OCI-LY3 (cell line): ENCODE measurements around the gene ITPR1.
A peak's percentile ranks its signal among the peaks of the same experiment; 100 is the strongest.

Experiments used
- H2AFZ ChIP-seq: fragments of 200-600, 300-600 bp; shearing (Covaris generic); 2 replicates; pipeline ENCODE4 v1.6.0; 2014; ENCODE audit warnings: antibody characterized with exemption, low read depth, low read length
- H3K27ac ChIP-seq: fragments of 200-600, 300-600 bp; sonication (generic); 2 replicates; pipeline ENCODE4 v1.5.1; 2014; ENCODE audit warnings: mild to moderate bottlenecking, low read length, moderate library complexity, mixed read lengths
- H3K27me3 ChIP-seq: fragments of 200-600, 300-600 bp; sonication (generic); 2 replicates; pipeline ENCODE4 v1.6.1; 2014; ENCODE audit warnings: low read depth, low read length, mixed read lengths
- H3K36me3 ChIP-seq: fragments of 200-600, 300-600 bp; sonication (generic); replicated peaks from 2 replicates; pipeline ENCODE3; 2014; ENCODE audit warnings: low read depth, low read length, mixed read lengths
- H3K4me1 ChIP-seq: fragments of 300-600, 200-600 bp; sonication (generic); 2 replicates; pipeline ENCODE4 v1.6.1; 2014; ENCODE audit warnings: low read length, mixed read lengths
- H3K4me2 ChIP-seq: fragments of 200-600, 300-600 bp; sonication (generic); 2 replicates; pipeline ENCODE4 v1.6.1; 2014; ENCODE audit warnings: low read length, mixed read lengths
- H3K4me3 ChIP-seq: fragments of 300-600, 200-600 bp; sonication (generic); 2 replicates; pipeline ENCODE4 v1.5.1; 2014; ENCODE audit warnings: antibody characterized with exemption, mild to moderate bottlenecking, low read length, moderate library complexity
- H3K79me2 ChIP-seq: fragments of 300-600, 200-600 bp; shearing (Covaris generic); 2 replicates; pipeline ENCODE4 v1.6.1; 2014; ENCODE audit warnings: mild to moderate bottlenecking, low read length, mixed read lengths
- H3K9ac ChIP-seq: fragments of 300-600, 200-600 bp; shearing (Covaris generic); 2 replicates; pipeline ENCODE4 v1.6.0; 2014; ENCODE audit warnings: mild to moderate bottlenecking, low read length, moderate library complexity
- H3K9me3 ChIP-seq: fragments of 200-600, 300-600 bp; shearing (Covaris generic); 2 replicates; pipeline ENCODE4 v1.6.1; 2014; ENCODE audit warnings: low read length, mixed read lengths; ENCODE audit not compliant: insufficient read depth
- H4K20me1 ChIP-seq: fragments of 200-600, 300-600 bp; sonication (generic); 2 replicates; pipeline ENCODE4 v1.6.1; 2016; ENCODE audit warnings: low read length, mixed read lengths; ENCODE audit not compliant: insufficient read depth
- CTCF ChIP-seq: fragments of 200-600, 300-600 bp; sonication (generic); IDR thresholded peaks from 2 replicates; pipeline ENCODE4 v1.5.1; 2014; ENCODE audit warnings: antibody characterized with exemption, low read length, low read depth
- EZH2phosphoT487 ChIP-seq: fragments of 200-600 bp; shearing (Covaris generic); IDR thresholded peaks from 2 replicates; pipeline ENCODE4 v1.6.1; 2018; ENCODE audit warnings: antibody characterized with exemption, mixed run types, low read depth

Gene ITPR1

GRCh38 chr3:4507024-4507596 lies 14.0 kb downstream of the ITPR1 start:
- Histone ChIP-seq H2AFZ (no peak overlapping the region), H3K4me1 (peaks cover 44% of the 10 kb centered on the region), H3K36me3 (no peaks in the 10 kb centered on the region), H3K27me3 (peaks cover 74% of the 10 kb centered on the region), H3K9me3 (no peaks in the 10 kb centered on the region), H3K9ac (no peak overlapping the region), H3K27ac (no peak overlapping the region), H3K4me3 (no peak overlapping the region), H3K4me2 (no peak overlapping the region), H3K79me2 (no peaks in the 10 kb centered on the region), H4K20me1 (peaks cover 27% of the 10 kb centered on the region; the same call in 1 of the 2 replicates)
- TF ChIP-seq EZH2phosphoT487 (no peak), CTCF (no peak)

GRCh38 chr3:4508048-4508981 lies 15.2 kb downstream of the ITPR1 start:
- TF ChIP-seq CTCF (no peak), EZH2phosphoT487 (no peak)
- H3K9me3 ChIP-seq = no peaks in the 10 kb centered on the region
- H3K79me2 ChIP-seq = no peaks in the 10 kb centered on the region
- peak overlapping the region; percentile 13; the same call in 1 of the 2 replicates for H3K4me3 ChIP-seq
- no peak overlapping the region for H2AFZ ChIP-seq
- H4K20me1 ChIP-seq = peaks cover 27% of the 10 kb centered on the region; the same call in 1 of the 2 replicates
- H3K27ac ChIP-seq = no peak overlapping the region
- peaks cover 74% of the 10 kb centered on the region for H3K27me3 ChIP-seq
- no peaks in the 10 kb centered on the region for H3K36me3 ChIP-seq
- H3K9ac ChIP-seq = no peak overlapping the region
- H3K4me2 ChIP-seq = peak overlapping the region; percentile 57
- peaks cover 39% of the 10 kb centered on the region for H3K4me1 ChIP-seq

GRCh38 chr3:4509043-4509442 lies 15.9 kb downstream of the ITPR1 start:
- Histone ChIP-seq H3K4me1 (peaks cover 34% of the 10 kb centered on the region), H3K27ac (no peak overlapping the region), H4K20me1 (peaks cover 27% of the 10 kb centered on the region; the same call in 1 of the 2 replicates), H3K9ac (no peak overlapping the region), H3K79me2 (no peaks in the 10 kb centered on the region), H3K4me2 (no peak overlapping the region), H3K36me3 (no peaks in the 10 kb centered on the region), H3K4me3 (no peak overlapping the region), H3K9me3 (no peaks in the 10 kb centered on the region), H3K27me3 (peaks cover 69% of the 10 kb centered on the region), H2AFZ (no peak overlapping the region)
- TF ChIP-seq EZH2phosphoT487 (no peak), CTCF (no peak)
